HUDEP-2 (cell line): ENCODE measurements around the gene USP17L24.
"Not testable (repeated sequence)": the region's sequence is repeated elsewhere in the genome, so short reads cannot be mapped to it uniquely, and the experiment has no call there.

Experiments used
- DNase-seq, 76 experiments: peaks; one replicate each; lab custom pipeline; 2025; ENCODE audit not compliant: unreplicated experiment in 76 of 76; lab: John Stamatoyannopoulos, UW

The USP17L24 gene, protein sequence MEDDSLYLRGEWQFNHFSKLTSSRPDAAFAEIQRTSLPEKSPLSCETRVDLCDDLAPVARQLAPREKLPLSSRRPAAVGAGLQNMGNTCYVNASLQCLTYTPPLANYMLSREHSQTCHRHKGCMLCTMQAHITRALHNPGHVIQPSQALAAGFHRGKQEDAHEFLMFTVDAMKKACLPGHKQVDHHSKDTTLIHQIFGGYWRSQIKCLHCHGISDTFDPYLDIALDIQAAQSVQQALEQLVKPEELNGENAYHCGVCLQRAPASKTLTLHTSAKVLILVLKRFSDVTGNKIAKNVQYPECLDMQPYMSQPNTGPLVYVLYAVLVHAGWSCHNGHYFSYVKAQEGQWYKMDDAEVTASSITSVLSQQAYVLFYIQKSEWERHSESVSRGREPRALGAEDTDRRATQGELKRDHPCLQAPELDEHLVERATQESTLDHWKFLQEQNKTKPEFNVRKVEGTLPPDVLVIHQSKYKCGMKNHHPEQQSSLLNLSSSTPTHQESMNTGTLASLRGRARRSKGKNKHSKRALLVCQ

DNA sequence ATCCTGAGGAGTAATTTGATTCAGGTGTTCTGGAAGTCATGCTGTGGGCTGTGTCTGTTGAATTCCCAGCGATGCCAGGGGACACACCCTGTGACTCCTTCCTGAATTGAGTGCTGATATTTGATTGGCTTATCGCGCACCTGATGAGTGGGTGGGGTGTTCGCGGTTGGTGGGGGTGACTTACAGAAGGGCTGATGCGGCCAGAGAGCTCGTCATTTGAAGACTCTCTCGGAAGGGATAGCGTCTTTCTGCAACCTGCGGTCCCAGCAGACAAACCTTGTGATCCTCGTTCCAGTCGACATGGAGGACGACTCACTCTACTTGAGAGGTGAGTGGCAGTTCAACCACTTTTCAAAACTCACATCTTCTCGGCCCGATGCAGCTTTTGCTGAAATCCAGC lies at the start of gene USP17L24:
Gene USP17L24 (plus strand): TSS at position 301 of the 400 bp plus-strand sequence. CDS start 0 bp downstream, at position 301.
- DNase-seq, result not testable (repeated sequence)

DNA sequence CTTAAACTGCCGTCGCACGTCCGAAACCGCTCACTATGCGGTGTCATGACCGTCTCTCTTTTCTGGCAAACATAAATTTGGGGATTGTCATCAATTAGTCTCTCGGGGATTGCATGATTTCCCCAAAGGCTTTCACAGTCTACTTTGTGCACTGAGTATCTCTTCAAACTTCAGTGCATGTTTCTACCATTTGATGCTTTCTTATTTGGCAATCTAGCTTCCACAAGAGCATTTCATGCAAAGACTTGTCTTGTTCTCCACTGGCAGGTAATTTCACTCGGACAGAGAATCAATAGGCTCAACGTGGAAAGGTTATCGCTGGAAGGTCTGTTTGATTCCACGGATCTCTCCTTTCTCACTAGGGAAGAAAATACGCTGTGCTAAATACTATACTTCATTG lies 774 bp upstream of the USP17L24 start:
- not testable (repeated sequence) for DNase-seq

DNA sequence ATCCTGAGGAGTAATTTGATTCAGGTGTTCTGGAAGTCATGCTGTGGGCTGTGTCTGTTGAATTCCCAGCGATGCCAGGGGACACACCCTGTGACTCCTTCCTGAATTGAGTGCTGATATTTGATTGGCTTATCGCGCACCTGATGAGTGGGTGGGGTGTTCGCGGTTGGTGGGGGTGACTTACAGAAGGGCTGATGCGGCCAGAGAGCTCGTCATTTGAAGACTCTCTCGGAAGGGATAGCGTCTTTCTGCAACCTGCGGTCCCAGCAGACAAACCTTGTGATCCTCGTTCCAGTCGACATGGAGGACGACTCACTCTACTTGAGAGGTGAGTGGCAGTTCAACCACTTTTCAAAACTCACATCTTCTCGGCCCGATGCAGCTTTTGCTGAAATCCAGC lies 4.6 kb downstream of the USP17L24 start, which contains the start of gene USP17L25:
Gene USP17L25 (plus strand): TSS at position 301 of the 400 bp plus-strand sequence. CDS start 0 bp downstream, at position 301.
- not testable (repeated sequence) for DNase-seq

DNA sequence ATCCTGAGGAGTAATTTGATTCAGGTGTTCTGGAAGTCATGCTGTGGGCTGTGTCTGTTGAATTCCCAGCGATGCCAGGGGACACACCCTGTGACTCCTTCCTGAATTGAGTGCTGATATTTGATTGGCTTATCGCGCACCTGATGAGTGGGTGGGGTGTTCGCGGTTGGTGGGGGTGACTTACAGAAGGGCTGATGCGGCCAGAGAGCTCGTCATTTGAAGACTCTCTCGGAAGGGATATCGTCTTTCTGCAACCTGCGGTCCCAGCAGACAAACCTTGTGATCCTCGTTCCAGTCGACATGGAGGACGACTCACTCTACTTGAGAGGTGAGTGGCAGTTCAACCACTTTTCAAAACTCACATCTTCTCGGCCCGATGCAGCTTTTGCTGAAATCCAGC lies 9.4 kb downstream of the USP17L24 start, which contains the start of gene USP17L26:
Gene USP17L26 (plus strand): TSS at position 301 of the 400 bp plus-strand sequence. CDS start 0 bp downstream, at position 301.
- DNase-seq, result not testable (repeated sequence)

DNA sequence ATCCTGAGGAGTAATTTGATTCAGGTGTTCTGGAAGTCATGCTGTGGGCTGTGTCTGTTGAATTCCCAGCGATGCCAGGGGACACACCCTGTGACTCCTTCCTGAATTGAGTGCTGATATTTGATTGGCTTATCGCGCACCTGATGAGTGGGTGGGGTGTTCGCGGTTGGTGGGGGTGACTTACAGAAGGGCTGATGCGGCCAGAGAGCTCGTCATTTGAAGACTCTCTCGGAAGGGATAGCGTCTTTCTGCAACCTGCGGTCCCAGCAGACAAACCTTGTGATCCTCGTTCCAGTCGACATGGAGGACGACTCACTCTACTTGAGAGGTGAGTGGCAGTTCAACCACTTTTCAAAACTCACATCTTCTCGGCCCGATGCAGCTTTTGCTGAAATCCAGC lies 14.1 kb downstream of the USP17L24 start, which contains the start of gene USP17L5:
Gene USP17L5 (plus strand): TSS at position 301 of the 400 bp plus-strand sequence. CDS start 0 bp downstream, at position 301.
- not testable (repeated sequence) for DNase-seq

DNA sequence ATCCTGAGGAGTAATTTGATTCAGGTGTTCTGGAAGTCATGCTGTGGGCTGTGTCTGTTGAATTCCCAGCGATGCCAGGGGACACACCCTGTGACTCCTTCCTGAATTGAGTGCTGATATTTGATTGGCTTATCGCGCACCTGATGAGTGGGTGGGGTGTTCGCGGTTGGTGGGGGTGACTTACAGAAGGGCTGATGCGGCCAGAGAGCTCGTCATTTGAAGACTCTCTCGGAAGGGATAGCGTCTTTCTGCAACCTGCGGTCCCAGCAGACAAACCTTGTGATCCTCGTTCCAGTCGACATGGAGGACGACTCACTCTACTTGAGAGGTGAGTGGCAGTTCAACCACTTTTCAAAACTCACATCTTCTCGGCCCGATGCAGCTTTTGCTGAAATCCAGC lies 18.9 kb downstream of the USP17L24 start, which contains the start of gene USP17L27:
Gene USP17L27 (plus strand): TSS at position 301 of the 400 bp plus-strand sequence. CDS start 0 bp downstream, at position 301.
- not testable (repeated sequence) for DNase-seq

DNA sequence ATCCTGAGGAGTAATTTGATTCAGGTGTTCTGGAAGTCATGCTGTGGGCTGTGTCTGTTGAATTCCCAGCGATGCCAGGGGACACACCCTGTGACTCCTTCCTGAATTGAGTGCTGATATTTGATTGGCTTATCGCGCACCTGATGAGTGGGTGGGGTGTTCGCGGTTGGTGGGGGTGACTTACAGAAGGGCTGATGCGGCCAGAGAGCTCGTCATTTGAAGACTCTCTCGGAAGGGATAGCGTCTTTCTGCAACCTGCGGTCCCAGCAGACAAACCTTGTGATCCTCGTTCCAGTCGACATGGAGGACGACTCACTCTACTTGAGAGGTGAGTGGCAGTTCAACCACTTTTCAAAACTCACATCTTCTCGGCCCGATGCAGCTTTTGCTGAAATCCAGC lies 23.6 kb downstream of the USP17L24 start, which contains the start of gene USP17L28:
Gene USP17L28 (plus strand): TSS at position 301 of the 400 bp plus-strand sequence. CDS start 0 bp downstream, at position 301.
- DNase-seq, result not testable (repeated sequence)

DNA sequence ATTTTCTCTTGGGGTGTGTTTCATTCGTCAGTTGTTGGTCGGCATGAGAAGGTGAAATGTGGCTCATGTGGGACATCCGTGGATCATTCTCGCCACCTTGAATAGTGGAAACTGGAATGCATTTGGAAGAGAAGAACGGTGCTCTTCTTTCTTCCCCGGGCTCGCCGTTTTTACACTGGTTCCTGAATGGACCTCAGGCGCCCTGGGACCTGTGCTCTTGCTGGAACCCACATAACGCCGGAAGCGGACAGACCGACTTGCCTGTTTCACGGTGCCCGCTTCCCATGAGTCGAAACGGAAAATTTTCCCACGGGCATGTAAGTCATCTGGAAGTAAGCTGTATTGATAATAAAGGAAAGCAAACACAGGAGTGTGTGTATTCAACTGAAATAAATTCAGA lies 25.9 kb downstream of the USP17L24 start:
- DNase-seq, result not testable (repeated sequence)

DNA sequence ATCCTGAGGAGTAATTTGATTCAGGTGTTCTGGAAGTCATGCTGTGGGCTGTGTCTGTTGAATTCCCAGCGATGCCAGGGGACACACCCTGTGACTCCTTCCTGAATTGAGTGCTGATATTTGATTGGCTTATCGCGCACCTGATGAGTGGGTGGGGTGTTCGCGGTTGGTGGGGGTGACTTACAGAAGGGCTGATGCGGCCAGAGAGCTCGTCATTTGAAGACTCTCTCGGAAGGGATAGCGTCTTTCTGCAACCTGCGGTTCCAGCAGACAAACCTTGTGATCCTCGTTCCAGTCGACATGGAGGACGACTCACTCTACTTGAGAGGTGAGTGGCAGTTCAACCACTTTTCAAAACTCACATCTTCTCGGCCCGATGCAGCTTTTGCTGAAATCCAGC lies 28.4 kb downstream of the USP17L24 start, which contains the start of gene USP17L29:
Gene USP17L29 (plus strand): TSS at position 301 of the 400 bp plus-strand sequence. CDS start 0 bp downstream, at position 301.
- not testable (repeated sequence) for DNase-seq

DNA sequence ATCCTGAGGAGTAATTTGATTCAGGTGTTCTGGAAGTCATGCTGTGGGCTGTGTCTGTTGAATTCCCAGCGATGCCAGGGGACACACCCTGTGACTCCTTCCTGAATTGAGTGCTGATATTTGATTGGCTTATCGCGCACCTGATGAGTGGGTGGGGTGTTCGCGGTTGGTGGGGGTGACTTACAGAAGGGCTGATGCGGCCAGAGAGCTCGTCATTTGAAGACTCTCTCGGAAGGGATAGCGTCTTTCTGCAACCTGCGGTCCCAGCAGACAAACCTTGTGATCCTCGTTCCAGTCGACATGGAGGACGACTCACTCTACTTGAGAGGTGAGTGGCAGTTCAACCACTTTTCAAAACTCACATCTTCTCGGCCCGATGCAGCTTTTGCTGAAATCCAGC lies 37.9 kb downstream of the USP17L24 start, which contains the start of gene USP17L30:
Gene USP17L30 (plus strand): TSS at position 301 of the 400 bp plus-strand sequence. CDS start 0 bp downstream, at position 301.
- not testable (repeated sequence) for DNase-seq
